ENCODE data around the gene KRTAP5-6.
A peak's percentile ranks its signal among the peaks of the same experiment; 100 is the strongest.

The KRTAP5-6 gene

GRCh38 chr11:1696608-1697570 is at the start of gene KRTAP5-6:
Gene KRTAP5-6, plus strand, starts transcription at chr11:1697195. Its CDS starts 51 bp downstream, at chr11:1697246.
- DNase-seq (ENCODE audit: low read depth, low spot score) = no peak

- no peak for DNase-seq (ENCODE audit: low read depth, low spot score)
These were observed 48.9 kb upstream of the KRTAP5-6 start for GRCh38 chr11:1647901-1648652.

GRCh38 chr11:1648653-1649420 is 48.2 kb upstream of the KRTAP5-6 start:
- DNase-seq (ENCODE audit: low read depth, low spot score) = no peak

GRCh38 chr11:1650034-1650917 is 46.7 kb upstream of the KRTAP5-6 start:
- no peak for DNase-seq (ENCODE audit: low read depth, low spot score)

- no peak for DNase-seq (ENCODE audit: low read depth, low spot score)
These were observed 46.1 kb upstream of the KRTAP5-6 start for GRCh38 chr11:1650918-1651262.

- DNase-seq (ENCODE audit: low read depth, low spot score) = no peak
These were observed 45.5 kb upstream of the KRTAP5-6 start for GRCh38 chr11:1651411-1651980.

- DNase-seq (ENCODE audit: low read depth, low spot score) = no peak
These were observed 45.0 kb upstream of the KRTAP5-6 start for GRCh38 chr11:1652026-1652425.

GRCh38 chr11:1652442-1652770 is 44.6 kb upstream of the KRTAP5-6 start:
- no peak for DNase-seq (ENCODE audit: low read depth, low spot score)

GRCh38 chr11:1652771-1653540 is 44.0 kb upstream of the KRTAP5-6 start:
- peak; percentile 80 for DNase-seq (ENCODE audit: low read depth, low spot score)

GRCh38 chr11:1653541-1654387 is 43.2 kb upstream of the KRTAP5-6 start:
- no peak for DNase-seq (ENCODE audit: low read depth, low spot score)

GRCh38 chr11:1654388-1655167 is 42.4 kb upstream of the KRTAP5-6 start:
- DNase-seq (ENCODE audit: low read depth, low spot score) = no peak

GRCh38 chr11:1655168-1656060 is 41.6 kb upstream of the KRTAP5-6 start:
- no peak for DNase-seq (ENCODE audit: low read depth, low spot score)

GRCh38 chr11:1656061-1656441 is 40.9 kb upstream of the KRTAP5-6 start:
- no peak for DNase-seq (ENCODE audit: low read depth, low spot score)

GRCh38 chr11:1656670-1657069 is 40.3 kb upstream of the KRTAP5-6 start:
- DNase-seq (ENCODE audit: low read depth, low spot score) = no peak

- no peak for DNase-seq (ENCODE audit: low read depth, low spot score)
These were observed 37.5 kb upstream of the KRTAP5-6 start for GRCh38 chr11:1659506-1659905.

GRCh38 chr11:1660111-1660867 is 36.7 kb upstream of the KRTAP5-6 start:
- no peak for DNase-seq (ENCODE audit: low read depth, low spot score)

All from astrocyte of the hippocampus (primary cell).